NCI-H2196 treated with DMSO at 0.1 percent for 48 hours (cell line): ENCODE measurements around the gene ZNF19.
"Not testable (repeated sequence)": the region's sequence is repeated elsewhere in the genome, so short reads cannot be mapped to it uniquely, and the experiment has no call there.

Source experiments
- DNase-seq: peaks from one replicate; lab custom pipeline; 2025; ENCODE audit not compliant: unreplicated experiment; lab: John Stamatoyannopoulos, UW

Gene ZNF19

GRCh38 chr16:71489122-71489521 lies at the start of gene ZNF19:
Gene ZNF19 (minus strand): TSS chr16:71489324. CDS start chr16:71482114, 7,210 bp downstream.
- no peak for DNase-seq

GRCh38 chr16:71537643-71538042 lies 48.5 kb upstream of the ZNF19 start:
- DNase-seq, result peak; percentile 1

GRCh38 chr16:71536752-71537499 lies 47.8 kb upstream of the ZNF19 start:
- no peak for DNase-seq

- no peak for DNase-seq
These were observed 43.2 kb upstream of the ZNF19 start for GRCh38 chr16:71532366-71532765.

GRCh38 chr16:71528863-71529262 lies 39.7 kb upstream of the ZNF19 start:
- DNase-seq, result no peak

- no peak for DNase-seq
These were observed 39.1 kb upstream of the ZNF19 start for GRCh38 chr16:71528257-71528656.

- DNase-seq, result peak; percentile 20
These were observed 37.0 kb upstream of the ZNF19 start, which contains the start of gene CHST4 for GRCh38 chr16:71526111-71526631. Gene CHST4 (plus strand): TSS chr16:71526426. CDS start chr16:71536678, 10,252 bp downstream.

- DNase-seq, result no peak
These were observed 35.7 kb upstream of the ZNF19 start for GRCh38 chr16:71524566-71525553.

GRCh38 chr16:71520550-71520949 lies 31.4 kb upstream of the ZNF19 start:
- no peak for DNase-seq

- DNase-seq, result no peak
These were observed 25.9 kb upstream of the ZNF19 start for GRCh38 chr16:71515026-71515425.

- no peak for DNase-seq
These were observed 25.4 kb upstream of the ZNF19 start for GRCh38 chr16:71514476-71514875.

- no peak for DNase-seq
These were observed 24.2 kb upstream of the ZNF19 start for GRCh38 chr16:71513302-71513701.

GRCh38 chr16:71507061-71507460 lies 17.9 kb upstream of the ZNF19 start:
- no peak for DNase-seq

GRCh38 chr16:71504901-71505300 lies 15.8 kb upstream of the ZNF19 start:
- no peak for DNase-seq

- not testable (repeated sequence) for DNase-seq
These were observed 14.9 kb upstream of the ZNF19 start for GRCh38 chr16:71504051-71504450.

- DNase-seq, result no peak
These were observed 12.4 kb upstream of the ZNF19 start for GRCh38 chr16:71501547-71501946.

GRCh38 chr16:71500964-71501363 lies 11.8 kb upstream of the ZNF19 start:
- no peak for DNase-seq

- peak; percentile 8 for DNase-seq
These were observed 10.7 kb upstream of the ZNF19 start for GRCh38 chr16:71499775-71500364.

GRCh38 chr16:71498031-71498430 lies 8.9 kb upstream of the ZNF19 start:
- DNase-seq, result no peak

GRCh38 chr16:71493213-71493612 lies 4.1 kb upstream of the ZNF19 start:
- DNase-seq, result no peak

- no peak for DNase-seq
These were observed 3.7 kb upstream of the ZNF19 start for GRCh38 chr16:71492786-71493185.
